ENCODE results near the gene CACNA1B.
"Not testable (repeated sequence)": the region's sequence is repeated elsewhere in the genome, so short reads cannot be mapped to it uniquely, and the experiment has no call there.

CACNA1B gene

GRCh38 chr9:137866226-137867141 is 11.1 kb upstream of the CACNA1B start:
- no peak for DNase-seq (ENCODE audit: low spot score)

GRCh38 chr9:137870432-137870831 is 7.2 kb upstream of the CACNA1B start:
- no peak for DNase-seq (ENCODE audit: low spot score)

DNA sequence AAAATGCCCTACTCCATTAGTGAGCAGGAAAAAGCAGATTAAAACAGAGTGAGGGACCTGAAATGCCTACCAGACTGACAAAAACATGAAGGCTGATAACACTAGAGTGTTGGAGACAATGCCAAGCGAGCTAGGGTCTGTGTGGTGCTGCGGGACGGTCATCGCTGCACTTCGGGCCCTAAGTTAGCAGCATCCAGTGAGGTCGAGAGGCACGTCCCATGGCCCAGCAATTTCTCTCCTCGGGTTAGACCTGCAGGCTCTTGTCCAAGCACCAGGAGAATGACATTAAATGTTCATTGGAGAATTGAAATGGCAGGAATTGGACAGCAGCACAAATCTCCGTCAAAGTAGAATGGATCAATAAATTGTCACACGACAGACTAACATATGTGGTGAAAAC is 5.3 kb upstream of the CACNA1B start:
- DNase-seq (ENCODE audit: low spot score): no peak

DNA sequence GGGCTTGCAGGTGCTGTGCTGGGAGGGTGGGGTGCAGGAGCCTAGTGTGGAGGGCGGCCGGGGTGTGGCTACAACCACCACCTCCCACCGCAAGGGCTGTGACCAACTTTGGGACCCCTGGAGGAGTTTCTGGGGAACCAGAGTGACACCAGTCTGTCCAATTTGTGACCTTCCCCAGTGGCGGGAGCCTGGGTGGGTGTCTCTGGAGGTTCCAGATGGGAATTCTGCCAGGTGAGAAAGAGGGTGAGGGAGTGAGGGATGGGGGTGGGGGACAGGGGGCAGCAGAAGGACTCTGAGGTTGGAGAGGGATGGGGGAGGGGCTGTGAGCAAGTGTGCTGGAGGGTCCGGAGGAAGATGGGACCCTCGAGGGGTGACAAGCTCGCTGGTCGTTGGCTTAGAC is 4.2 kb upstream of the CACNA1B start:
- no peak for DNase-seq (ENCODE audit: low spot score)

- DNase-seq (ENCODE audit: low spot score): no peak
Measured at GRCh38 chr9:137873858-137874362, 3.7 kb upstream of the CACNA1B start.

DNA sequence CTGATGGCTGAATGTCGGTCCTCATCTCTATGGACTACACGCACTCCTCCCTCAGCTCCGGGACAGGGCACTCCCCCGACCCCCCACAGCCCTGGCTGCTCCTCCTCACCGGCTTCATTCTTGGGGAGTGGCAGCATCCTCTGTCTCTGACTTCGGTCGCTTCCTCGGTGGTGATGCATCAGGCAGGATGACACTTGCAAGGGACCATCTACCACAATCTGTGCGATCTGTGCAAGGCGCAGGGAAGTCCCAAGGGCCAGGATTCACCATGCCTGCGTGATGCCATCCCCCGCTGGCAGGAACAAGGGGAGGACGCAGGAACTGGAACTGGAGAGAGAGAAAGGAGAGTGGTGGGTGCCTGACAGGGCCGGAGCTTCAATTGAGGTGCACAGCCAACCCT is 2.2 kb upstream of the CACNA1B start:
- no peak for DNase-seq (ENCODE audit: low spot score)

- no peak for DNase-seq (ENCODE audit: low spot score)
Measured at GRCh38 chr9:137875846-137876245, 1.7 kb upstream of the CACNA1B start.

- no peak for DNase-seq (ENCODE audit: low spot score)
Measured at GRCh38 chr9:137876269-137876668, 1.3 kb upstream of the CACNA1B start.

DNA sequence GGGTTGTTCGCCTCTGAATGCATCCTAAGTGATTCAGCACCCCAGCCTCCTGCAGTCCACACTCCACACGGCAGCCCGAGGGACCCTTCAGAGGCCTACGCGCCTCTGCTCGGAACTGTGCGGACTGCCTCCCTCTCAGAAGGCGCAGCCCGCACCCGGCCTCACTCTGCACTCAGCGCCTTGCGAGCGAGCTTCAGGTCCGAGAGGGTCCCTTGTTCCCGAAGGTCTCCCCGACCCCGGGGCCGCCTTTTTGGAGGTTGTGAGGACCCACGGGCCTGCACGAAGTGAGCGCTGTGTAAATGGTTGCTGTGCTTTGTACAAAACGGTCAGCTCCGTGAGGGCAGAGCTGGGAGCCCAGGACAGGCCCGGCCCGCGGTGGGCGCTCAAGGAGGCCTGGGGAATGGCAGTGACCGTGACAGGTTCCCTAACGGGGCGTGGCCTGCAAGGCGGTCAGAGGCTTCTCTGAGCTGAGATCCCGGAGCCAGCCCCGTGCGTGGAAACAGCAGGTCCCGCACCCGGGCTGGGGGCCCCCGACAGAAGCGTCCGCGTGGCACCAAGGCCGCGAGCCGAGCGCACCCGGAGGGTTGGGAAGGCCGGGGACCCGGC is 698 bp upstream of the CACNA1B start:
- DNase-seq (ENCODE audit: low spot score): no peak

DNA sequence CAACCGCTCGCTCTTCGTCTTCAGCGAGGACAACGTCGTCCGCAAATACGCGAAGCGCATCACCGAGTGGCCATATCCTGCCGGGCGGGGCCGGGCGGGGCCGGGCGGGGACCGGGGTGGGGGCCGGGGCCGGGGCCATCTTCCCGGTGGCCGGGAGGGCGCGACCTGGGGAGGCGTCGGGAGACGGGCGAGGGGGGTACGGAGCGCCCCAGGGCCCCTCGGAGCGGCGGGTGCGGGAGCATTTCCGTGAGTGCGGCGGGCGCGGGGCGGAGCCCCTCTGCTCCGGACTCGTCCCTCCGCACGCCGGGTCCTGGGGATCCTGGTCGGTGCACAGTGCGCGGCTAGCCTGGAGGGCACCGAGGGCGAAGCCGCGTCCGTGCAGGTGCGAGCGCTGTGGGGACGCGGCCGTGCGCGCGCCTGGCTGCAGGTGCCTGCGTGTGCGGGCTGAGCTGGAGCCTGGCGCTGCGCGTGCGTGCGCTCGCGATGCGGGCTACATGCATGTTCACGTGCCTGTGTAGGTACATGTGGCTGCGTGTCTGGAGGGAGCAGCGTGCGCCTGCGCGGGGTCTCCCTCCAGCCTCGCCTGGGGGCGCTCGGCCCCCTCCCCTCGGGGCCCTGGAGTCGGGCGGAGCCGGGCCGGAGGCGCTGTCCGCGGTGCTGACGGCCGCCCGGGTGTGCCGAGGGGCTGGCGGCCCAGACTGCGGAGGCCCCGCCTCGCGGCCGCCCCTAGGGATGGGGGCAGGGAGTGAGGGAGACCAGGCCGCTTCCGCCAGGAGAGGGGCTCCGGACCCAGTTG is 762 bp downstream of the CACNA1B start:
- DNase-seq (ENCODE audit: low spot score): peak; percentile 54

- no peak for DNase-seq (ENCODE audit: low spot score)
Measured at GRCh38 chr9:137879052-137879451, 1.5 kb downstream of the CACNA1B start.

GRCh38 chr9:137879566-137880150 is 2.1 kb downstream of the CACNA1B start:
- DNase-seq (ENCODE audit: low spot score): no peak

DNA sequence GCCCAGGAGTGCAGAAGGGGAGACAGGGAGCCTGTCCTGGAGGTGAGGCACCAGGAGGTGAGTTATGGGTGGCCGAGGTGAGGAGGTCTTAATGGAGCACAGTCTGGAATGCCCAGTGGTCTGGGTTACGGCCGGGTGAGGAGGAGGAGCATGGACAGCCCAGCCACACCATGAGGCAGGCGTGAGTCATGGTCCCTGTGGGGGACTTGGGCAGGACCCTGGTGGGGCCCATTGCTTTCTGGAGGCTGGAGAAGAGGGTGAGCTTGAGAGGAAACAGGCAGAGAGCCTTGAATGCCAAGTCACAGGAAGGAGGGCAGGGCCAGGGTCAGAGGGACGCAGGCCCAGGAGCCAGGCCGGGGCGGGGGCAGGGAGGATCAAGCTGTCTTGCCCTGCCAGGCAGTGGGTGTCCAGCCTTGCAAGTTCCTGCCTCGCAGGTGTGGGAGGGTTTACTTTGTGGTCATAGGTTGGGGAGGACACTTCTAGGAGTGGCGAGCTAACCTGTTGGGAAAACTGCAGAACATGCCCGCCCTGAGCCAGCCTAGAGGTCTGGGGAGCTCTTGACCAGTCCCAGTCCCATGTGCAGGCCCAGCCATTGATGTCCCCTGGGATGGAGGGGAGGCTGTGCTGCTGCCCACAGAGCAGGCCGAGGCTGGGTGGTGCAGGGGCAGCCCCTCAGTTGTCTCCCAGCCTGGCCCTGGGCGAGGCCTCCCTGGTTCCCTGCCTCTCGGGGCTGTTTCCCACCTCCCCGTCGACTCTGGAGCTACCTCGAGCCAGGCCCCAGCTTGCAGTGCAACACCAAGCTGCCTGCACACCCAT is 2.8 kb downstream of the CACNA1B start:
- DNase-seq (ENCODE audit: low spot score): no peak

DNA sequence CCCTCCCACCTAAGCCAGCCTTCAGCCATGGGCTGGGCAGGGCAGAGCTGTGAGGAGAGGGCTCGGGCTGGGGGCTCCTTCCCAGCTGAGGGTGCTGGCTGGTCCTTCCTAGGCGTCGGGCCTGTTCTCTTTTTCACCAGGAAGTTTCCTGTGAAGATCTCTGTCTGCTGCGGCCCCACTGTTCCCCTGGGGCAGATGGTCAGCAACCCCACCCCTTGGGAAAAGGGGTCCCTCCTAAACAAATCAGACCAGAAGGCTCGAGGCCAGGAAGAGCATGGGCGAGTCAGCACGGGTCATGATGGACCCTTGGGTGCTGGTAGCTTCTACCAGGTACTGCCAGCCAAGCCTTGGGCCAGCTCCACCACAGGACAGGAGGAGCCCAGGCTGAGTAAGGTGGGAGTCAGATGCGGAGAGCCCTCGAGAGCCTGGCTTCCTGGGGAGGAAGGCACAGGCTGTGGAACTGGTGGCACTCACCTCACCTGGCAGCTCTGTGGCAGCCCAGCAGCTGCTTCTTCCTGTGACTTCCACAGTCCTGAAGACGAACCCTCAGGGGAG is 3.5 kb downstream of the CACNA1B start:
- no peak for DNase-seq (ENCODE audit: low spot score)

DNA sequence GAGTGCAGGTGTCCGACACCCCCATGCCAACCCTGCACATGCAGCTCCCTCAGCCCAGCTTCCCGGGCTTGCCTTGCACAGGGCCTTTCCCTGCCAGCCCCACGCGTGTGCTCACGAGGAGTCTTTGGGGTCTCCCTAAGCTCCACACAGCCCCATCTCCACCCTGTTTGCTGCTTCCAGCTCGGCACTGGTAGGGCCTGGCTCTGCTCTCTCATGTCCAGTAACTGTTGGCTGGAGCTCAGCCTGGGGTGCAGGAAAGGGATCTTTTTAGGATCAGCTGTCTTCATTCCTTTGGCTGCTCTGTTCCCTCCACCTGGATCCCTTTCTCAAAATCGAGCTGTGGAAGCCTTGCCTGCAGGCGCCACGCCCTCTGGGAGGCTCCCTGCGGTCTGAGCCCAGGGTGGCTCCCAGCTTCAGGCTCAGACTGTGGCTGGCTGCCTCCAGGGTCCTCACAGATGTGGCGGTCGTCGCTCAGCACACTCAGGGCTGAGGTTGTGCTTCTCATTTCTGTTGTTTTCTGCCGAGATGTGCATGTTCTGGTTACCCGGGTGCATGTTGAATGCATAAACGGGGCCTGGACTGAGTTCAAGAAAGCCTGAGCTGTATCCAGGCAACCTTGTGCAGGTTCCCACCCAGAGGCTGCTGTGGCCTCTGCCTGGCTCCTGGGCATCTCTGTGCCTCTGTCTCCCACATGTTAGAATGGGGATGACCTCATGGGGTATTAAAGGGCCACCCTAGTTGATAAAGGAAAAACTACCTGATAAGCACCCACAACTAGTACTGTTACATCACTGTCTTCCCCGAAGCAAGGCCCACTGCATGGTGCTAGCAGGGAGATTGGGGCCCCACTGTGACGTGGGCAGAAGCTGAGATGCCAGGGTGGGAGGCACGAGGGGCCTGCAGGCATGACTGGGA is 4.3 kb downstream of the CACNA1B start:
- DNase-seq (ENCODE audit: low spot score): no peak

DNA sequence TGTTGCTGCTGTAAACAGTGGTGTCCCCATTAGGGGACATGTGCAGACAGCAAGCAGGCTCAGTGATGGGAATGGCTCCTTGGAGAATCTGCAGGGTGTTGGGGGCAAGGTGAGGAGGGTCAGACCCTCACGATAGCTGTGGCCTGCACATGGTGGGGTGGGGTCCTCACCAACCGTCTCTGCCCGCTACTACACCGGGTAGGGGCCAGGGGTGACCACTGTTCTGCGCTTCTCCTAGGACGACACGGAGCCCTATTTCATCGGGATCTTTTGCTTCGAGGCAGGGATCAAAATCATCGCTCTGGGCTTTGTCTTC is 4.9 kb downstream of the CACNA1B start:
- no peak for DNase-seq (ENCODE audit: low spot score)

- not testable (repeated sequence) for DNase-seq (ENCODE audit: low spot score)
Measured at GRCh38 chr9:137883977-137884376, 6.4 kb downstream of the CACNA1B start.

GRCh38 chr9:137884547-137884946 is 7.0 kb downstream of the CACNA1B start:
- DNase-seq (ENCODE audit: low spot score): not testable (repeated sequence)

DNA sequence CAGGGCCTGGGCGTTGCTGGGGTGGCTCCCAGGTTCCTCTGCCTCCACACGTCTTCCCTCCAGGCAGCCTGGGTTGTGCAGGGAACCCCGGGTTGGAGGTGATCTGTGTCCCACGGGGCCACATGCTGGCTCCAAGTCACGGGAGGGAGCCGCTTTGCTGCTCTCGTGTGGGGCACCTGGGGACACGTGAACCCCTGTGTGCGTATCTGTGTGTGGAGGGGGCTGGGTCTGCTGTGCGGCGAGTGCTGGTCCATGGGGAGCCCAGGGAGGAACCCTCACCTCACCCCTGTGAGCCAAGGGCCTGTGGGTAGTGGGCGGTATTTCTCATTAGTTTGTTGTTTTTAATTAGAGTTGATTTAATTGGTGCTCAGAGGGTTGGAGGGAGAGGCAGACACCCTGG is 7.5 kb downstream of the CACNA1B start:
- DNase-seq (ENCODE audit: low spot score): not testable (repeated sequence)

DNA sequence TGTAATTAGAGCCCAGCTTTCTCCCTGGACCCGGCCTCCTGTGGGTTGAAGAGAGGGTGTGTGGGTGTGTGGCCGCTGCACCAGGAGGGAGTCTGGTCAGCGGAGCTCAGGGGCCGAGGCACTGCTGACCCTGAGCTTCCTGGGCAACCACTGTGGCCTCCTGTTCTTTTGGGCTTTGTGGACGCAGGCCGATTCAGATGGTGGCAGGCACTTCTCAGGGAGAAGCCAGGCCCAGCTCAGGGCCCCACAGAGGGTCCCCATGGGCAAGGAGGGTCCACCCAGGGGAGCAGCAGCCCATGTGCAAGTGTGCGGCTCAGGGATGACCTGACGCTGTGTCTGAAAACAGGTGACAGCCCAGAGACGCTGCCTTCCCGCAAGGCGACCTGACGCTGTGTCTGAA is 11.0 kb downstream of the CACNA1B start:
- DNase-seq (ENCODE audit: low spot score): not testable (repeated sequence)

Measured in cerebellar cortex (tissue), 1 donor.